Endothelial cell of umbilical vein (primary cell): Measurements from ENCODE around the gene MFAP1. TPM values are rescaled to one million over a fixed set of nuclear protein-coding genes. Genes with fewer than 3 reads are reported as not detected.
A peak's percentile ranks its signal among the peaks of the same experiment; 100 is the strongest.

Experiments
- BruUV-seq: library from RNA; stranded (reverse); fragments of 400-500 nt; replicated peaks from 2 replicates; lab custom pipeline; 2021; lab: Mats Ljungman, UMichigan
- CTCF ChIA-PET: fragments of 300-600, 350-600 bp; sonication (Branson Sonifier 250); formaldehyde crosslinking; loops from one replicate; lab custom pipeline; 2021; ENCODE audit warnings: antibody characterized with exemption, inconsistent platforms; lab: Charles Lee
- POLR2A ChIA-PET: fragments of 300-600, 350-600 bp; sonication (Branson Sonifier 250); formaldehyde crosslinking; loops from one replicate; lab custom pipeline; 2021; ENCODE audit warnings: antibody characterized with exemption, inconsistent platforms; lab: Charles Lee
- DNase-seq: peaks from one replicate; pipeline ENCODE4 v3.0.0-alpha.2; 2011; ENCODE audit warnings: low read depth, low spot score
- FAIRE-seq: peaks from 2 replicates; lab custom pipeline; 2011; peaks lifted over from hg19 to GRCh38; lab: Jason Lieb, UNC
- H2AFZ ChIP-seq: 2 replicates; pipeline ENCODE4 v1.6.0; 2012; ENCODE audit warnings: low read depth, low read length, control low read depth, inconsistent platforms
- H3K27ac ChIP-seq: 2 replicates; pipeline ENCODE4 v1.5.1; 2011; ENCODE audit warnings: low read depth, mild to moderate bottlenecking, control low read depth, low read length, moderate library complexity; ENCODE audit not compliant: insufficient read depth
- H3K27me3 ChIP-seq, 2 experiments: 2 replicates each; pipeline versions ENCODE4 v1.6.0 to v1.6.1; 2011; ENCODE audit warnings: low read length in 2 of 2, mixed read lengths in 1 of 2; ENCODE audit not compliant: control insufficient read depth in 2 of 2, insufficient read depth in 2 of 2
- H3K36me3 ChIP-seq, 2 experiments: 2 replicates in 1 of 2; 3 replicates in 1 of 2; pipeline ENCODE4 v1.5.1; 2011; ENCODE audit warnings: low read length in 2 of 2, mild to moderate bottlenecking in 1 of 2, moderate library complexity in 1 of 2; ENCODE audit not compliant: control insufficient read depth in 2 of 2, insufficient read depth in 2 of 2; ENCODE audit errors: extremely low read depth in 1 of 2
- H3K4me1 ChIP-seq: 3 replicates; pipeline ENCODE4 v1.5.1; 2011; ENCODE audit warnings: mild to moderate bottlenecking, low read length; ENCODE audit not compliant: control insufficient read depth, insufficient read depth; ENCODE audit errors: extremely low read depth
- H3K4me2 ChIP-seq: 2 replicates; pipeline ENCODE4 v1.6.1; 2011; ENCODE audit warnings: low read length, control low read depth, mixed read lengths; ENCODE audit not compliant: insufficient read depth
- H3K4me3 ChIP-seq, 3 experiments: fragments of 200-600 bp in 1 of 3; sonication (generic), shearing (Covaris generic) in 1 of 3; replicated peaks in 1 of 3; 2 replicates each; pipeline ENCODE4 v1.5.1; 2011 to 2016; ENCODE audit warnings: control low read depth in 3 of 3, low read length in 3 of 3, mild to moderate bottlenecking in 2 of 3, inconsistent platforms in 1 of 3, low read depth in 1 of 3, moderate library complexity in 1 of 3; ENCODE audit not compliant: insufficient read depth in 1 of 3
- H3K79me2 ChIP-seq: 2 replicates; pipeline ENCODE4 v1.6.0; 2012; ENCODE audit warnings: low read length, inconsistent platforms; ENCODE audit not compliant: control insufficient read depth, insufficient read depth
- H3K9ac ChIP-seq: replicated peaks from 2 replicates; pipeline ENCODE3; 2011; ENCODE audit warnings: low read length, control low read depth; ENCODE audit not compliant: insufficient read depth; ENCODE audit errors: extremely low read depth
- H3K9me1 ChIP-seq: replicated peaks from 3 replicates; pipeline ENCODE4 v1.6.0; 2011; ENCODE audit warnings: mild to moderate bottlenecking, low read length; ENCODE audit not compliant: control insufficient read depth, insufficient read depth; ENCODE audit errors: extremely low read depth
- H3K9me3 ChIP-seq: replicated peaks from 2 replicates; pipeline ENCODE4 v1.5.1; 2012; ENCODE audit warnings: low read length, inconsistent platforms; ENCODE audit not compliant: control insufficient read depth, insufficient read depth
- H4K20me1 ChIP-seq: replicated peaks from 2 replicates; pipeline ENCODE3; 2011; ENCODE audit warnings: mild to moderate bottlenecking, low read length; ENCODE audit not compliant: control insufficient read depth, insufficient read depth; ENCODE audit errors: extremely low read depth
- CTCF ChIP-seq, 2 donors: IDR thresholded peaks; 1 replicate in 1 of 2; 2 replicates in 1 of 2; pipeline ENCODE4 v1.5.1; 2011; ENCODE audit warnings: low read length in 2 of 2, mild to moderate bottlenecking in 2 of 2, moderate library complexity in 2 of 2, control low read depth in 1 of 2, inconsistent platforms in 1 of 2, low read depth in 1 of 2; ENCODE audit not compliant: insufficient read depth in 1 of 2; ENCODE audit errors: extremely low read depth in 1 of 2
- EZH2 ChIP-seq: IDR thresholded peaks from 2 replicates; pipeline ENCODE4 v1.6.1; 2012; ENCODE audit warnings: borderline replicate concordance, low read depth, mild to moderate bottlenecking, moderate library complexity, low read length, inconsistent platforms; ENCODE audit not compliant: severe bottlenecking
- FOS ChIP-seq: IDR thresholded peaks from 2 replicates; pipeline ENCODE4 v1.6.1; 2011; ENCODE audit warnings: mild to moderate bottlenecking, low read length, moderate library complexity, borderline replicate concordance; ENCODE audit not compliant: insufficient read depth
- GATA2 ChIP-seq: IDR thresholded peaks from 2 replicates; pipeline ENCODE4 v1.7.0; 2011; ENCODE audit warnings: low read depth, mild to moderate bottlenecking, moderate library complexity, mixed read lengths, low read length; ENCODE audit not compliant: insufficient read length, insufficient read depth
- JUN ChIP-seq: IDR thresholded peaks from 2 replicates; pipeline ENCODE4 v1.6.1; 2011; ENCODE audit warnings: borderline replicate concordance, low read depth; ENCODE audit not compliant: insufficient read length, insufficient read depth
- MAX ChIP-seq: IDR thresholded peaks from 2 replicates; pipeline ENCODE4 v1.6.1; 2011; ENCODE audit not compliant: insufficient read depth, insufficient read length
- MYC ChIP-seq: IDR thresholded peaks from one replicate; pipeline ENCODE4 v1.6.1; 2011; ENCODE audit warnings: mild to moderate bottlenecking, low read depth, low read length
- POLR2A ChIP-seq: IDR thresholded peaks from 2 replicates; pipeline ENCODE4 v1.6.1; 2012; ENCODE audit warnings: low read depth, mild to moderate bottlenecking, control low read depth, low read length
- dilution Hi-C: fragments of 300-500 bp; cut with MboI; formaldehyde crosslinking; loops from one replicate; pipeline ENCODE4 v1.15.0; 2019; ENCODE audit warnings: low sequenced_read_pairs; ENCODE audit not compliant: extremely low pct_ligation_motif_present
- intact Hi-C: fragments of 100-400 bp; cut with micrococcal nuclease; formaldehyde crosslinking; loops from one replicate; pipeline ENCODE4 v1.10.0; 2022
- polyA plus RNA-seq, 4 experiments: library from polyadenylated mRNA; depleted of rRNA in 3 of 4; stranded (reverse) in 3 of 4; unstranded in 1 of 4; fragments of >200 nt; gene quantifications; 2 replicates each; pipeline versions ENCODE4 v1.2.1 to v1.2.3, GENCODE V29; 2011 to 2012; ENCODE audit warnings: missing spikeins in 1 of 4
- total RNA-seq: library from RNA; stranded (reverse); gene quantifications from 2 replicates; pipeline ENCODE4 v1.2.3, GENCODE V29; 2021

Gene MFAP1
- total and polyA plus RNA-seq, 2 donors (not counting 3 experiments of a cell fraction or from before 2014, with no cell fraction given), result 12.9 to 30.5 TPM

- DNase-seq (no peak), FAIRE-seq (no peak)
- no TSS peak for BruUV-seq
- Histone ChIP-seq H3K36me3 (peaks cover 21 to 26% of the 10 kb centered on the region in 2 experiments), H3K9ac (peak overlapping the region; percentile 99), H2AFZ (no peak overlapping the region), H3K79me2 (peaks cover 31% of the 10 kb centered on the region), H3K4me3 (peak overlapping the region in 2 of 3 experiments; percentile 74 to 82), H3K27me3 (no peaks in the 10 kb centered on the region), H4K20me1 (no peaks in the 10 kb centered on the region), H3K9me3 (no peaks in the 10 kb centered on the region), H3K4me1 (peaks cover 21% of the 10 kb centered on the region), H3K27ac (peak overlapping the region; percentile 91), H3K9me1 (no peaks in the 10 kb centered on the region), H3K4me2 (peak overlapping the region; percentile 82)
- dilution Hi-C loops (no loop called here), intact Hi-C loops (no loop called here)
- ChIA-PET CTCF (interaction anchor here (1.0 to 2.1 kb wide), 3 partner anchors 17 to 31 kb away, joined by 3 to 12 read pairs (median 3); partner anchors contain the start of genes ELL3 and MFAP1), POLR2A (interaction anchor here (0.9 kb wide), 1 partner anchor 8 kb away, joined by 3 read pairs; no protein-coding TSS in a partner anchor)
- TF ChIP-seq MYC (no peak), GATA2 (no peak), CTCF (IDR thresholded peaks at IDR 0.05; ENCODE audit: extremely low read depth in 1 of 2, insufficient read depth in 1 of 2, low read depth in 1 of 2, low read length in 2 of 2) (no peak), JUN (no peak), POLR2A (no peak), MAX (no peak), EZH2 (no peak), FOS (no peak)
Observed at GRCh38 chr15:43793647-43794046, 30.8 kb downstream of the MFAP1 start.
